Breast epithelium (tissue), 3 donors: ENCODE data around the gene PROB1.

Experiments used
- POLR2A ChIP-seq: fragments of 450-650 bp; IDR thresholded peaks from one replicate; pipeline ENCODE4 v1.6.1; 2016; ENCODE audit warnings: antibody characterized with exemption, mild to moderate bottlenecking, moderate library complexity
- POLR2AphosphoS5 ChIP-seq, 3 donors: sonication (generic); formaldehyde crosslinking; IDR thresholded peaks; one replicate each; pipeline ENCODE4 v1.6.1; 2017; ENCODE audit warnings: antibody characterized with exemption in 3 of 3
- TF ChIP-seq, protein P1 (sequence below), 3 donors: fragments of 450-650 bp; IDR thresholded peaks; one replicate each; pipeline ENCODE4 v1.5.1; 2016 to 2017; ENCODE audit warnings: antibody characterized with exemption in 3 of 3, mild to moderate bottlenecking in 3 of 3, moderate library complexity in 3 of 3

DNA sequence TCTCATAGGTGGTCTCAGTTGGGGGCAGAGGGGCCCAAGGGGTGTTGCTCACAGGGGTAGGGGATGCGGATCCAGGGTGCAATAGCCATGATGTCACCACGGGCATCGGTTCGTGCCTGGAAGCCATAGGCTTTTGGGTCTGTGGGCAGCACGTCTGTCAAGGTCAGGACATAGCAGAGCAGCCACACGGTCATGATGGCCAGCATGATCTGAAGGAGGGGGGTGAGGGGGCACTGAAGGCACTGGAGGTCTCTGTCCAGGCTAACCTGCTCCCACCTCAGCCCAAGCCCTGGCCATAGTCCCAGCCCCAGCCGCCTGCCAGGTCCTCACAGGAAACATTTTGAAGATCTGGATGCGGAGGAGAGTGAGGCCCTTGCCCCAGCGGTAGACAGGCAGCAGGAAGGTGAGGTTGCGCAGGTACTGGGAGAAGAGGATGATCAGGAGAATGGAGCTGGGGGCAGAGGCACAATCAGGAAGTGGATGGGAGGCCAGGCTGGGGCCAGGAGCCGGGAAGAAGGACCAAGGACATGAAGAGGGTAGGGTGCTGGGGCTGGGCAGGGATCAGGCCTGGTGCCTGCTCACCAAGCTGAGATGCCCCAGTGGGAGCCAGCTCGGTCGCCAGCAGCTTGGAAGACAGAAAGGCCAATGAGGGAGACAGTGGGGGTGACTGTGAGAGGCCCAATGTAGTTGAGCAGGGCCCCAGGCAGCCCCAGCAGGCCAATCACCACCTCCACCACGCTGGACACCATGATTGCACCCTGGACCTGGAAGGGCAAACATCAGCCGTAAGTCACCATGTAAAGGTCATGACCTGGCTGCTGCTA, 15.1 kb downstream of the PROB1 start:
- TF ChIP-seq POLR2A (no peak), POLR2AphosphoS5 (IDR thresholded peaks at IDR 0.05) (no peak)
- TF ChIP-seq, protein P1, sequence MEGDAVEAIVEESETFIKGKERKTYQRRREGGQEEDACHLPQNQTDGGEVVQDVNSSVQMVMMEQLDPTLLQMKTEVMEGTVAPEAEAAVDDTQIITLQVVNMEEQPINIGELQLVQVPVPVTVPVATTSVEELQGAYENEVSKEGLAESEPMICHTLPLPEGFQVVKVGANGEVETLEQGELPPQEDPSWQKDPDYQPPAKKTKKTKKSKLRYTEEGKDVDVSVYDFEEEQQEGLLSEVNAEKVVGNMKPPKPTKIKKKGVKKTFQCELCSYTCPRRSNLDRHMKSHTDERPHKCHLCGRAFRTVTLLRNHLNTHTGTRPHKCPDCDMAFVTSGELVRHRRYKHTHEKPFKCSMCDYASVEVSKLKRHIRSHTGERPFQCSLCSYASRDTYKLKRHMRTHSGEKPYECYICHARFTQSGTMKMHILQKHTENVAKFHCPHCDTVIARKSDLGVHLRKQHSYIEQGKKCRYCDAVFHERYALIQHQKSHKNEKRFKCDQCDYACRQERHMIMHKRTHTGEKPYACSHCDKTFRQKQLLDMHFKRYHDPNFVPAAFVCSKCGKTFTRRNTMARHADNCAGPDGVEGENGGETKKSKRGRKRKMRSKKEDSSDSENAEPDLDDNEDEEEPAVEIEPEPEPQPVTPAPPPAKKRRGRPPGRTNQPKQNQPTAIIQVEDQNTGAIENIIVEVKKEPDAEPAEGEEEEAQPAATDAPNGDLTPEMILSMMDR (IDR thresholded peaks at IDR 0.05), result no peak
